K562 (cell line): ENCODE results near the gene TUBA1A. TPM values are rescaled to one million over a fixed set of nuclear protein-coding genes. Genes with fewer than 3 reads are reported as not detected.
"Not testable (repeated sequence)": the region's sequence is repeated elsewhere in the genome, so short reads cannot be mapped to it uniquely, and the experiment has no call there.

Experiments used
- ATAC-seq: fragments of 200-7000 bp; cut with Tn5 transposase; 3 replicates; pipeline ENCODE4 v1.9.1; 2020; ENCODE audit warnings: moderate library complexity
- BruUV-seq: library from RNA; stranded (reverse); fragments of 400-500 nt; replicated peaks from 2 replicates; lab custom pipeline; 2021; lab: Mats Ljungman, UMichigan
- CTCF ChIA-PET: fragments of 300-600 bp; formaldehyde crosslinking; extraction: SDS; loops from one replicate; lab custom pipeline; 2021; ENCODE audit warnings: low intra/inter-chr PET ratio; lab: Yijun Ruan, JAX
- POLR2A ChIA-PET: fragments of 300-600, 350-650 bp; sonication (Branson Sonifier 250); formaldehyde crosslinking; extraction: SDS; loops from one replicate; lab custom pipeline; 2021; ENCODE audit warnings: antibody characterized with exemption, inconsistent platforms; lab: Yijun Ruan, JAX
- DNase-seq, 4 experiments: peaks; one replicate each; pipeline versions ENCODE4 v3.0.0 to v3.0.0-alpha.2; 2011 to 2018; ENCODE audit warnings: low spot score in 3 of 4, mixed read lengths in 3 of 4; ENCODE audit errors: extremely low read depth in 1 of 4
- FAIRE-seq: peaks from 2 replicates; lab custom pipeline; 2011; peaks lifted over from hg19 to GRCh38; lab: Jason Lieb, UNC
- H2AFZ ChIP-seq: 2 replicates; pipeline ENCODE4 v1.6.0; 2011; ENCODE audit warnings: low read depth, low read length, control low read depth, inconsistent platforms
- H3K27ac ChIP-seq: fragments of 200-600 bp; 3 replicates; pipeline ENCODE4 v1.8.0; 2011; ENCODE audit warnings: low read depth, mild to moderate bottlenecking, control low read depth, inconsistent platforms, low read length, moderate library complexity, mixed read lengths; ENCODE audit errors: extremely low read depth
- H3K27me3 ChIP-seq, 2 experiments: fragments of 300-600 bp in 1 of 2; 2 replicates in 1 of 2; 3 replicates in 1 of 2; pipeline versions ENCODE4 v1.6.0 to v1.8.0; 2011; ENCODE audit warnings: inconsistent platforms in 2 of 2, low read length in 2 of 2, mild to moderate bottlenecking in 1 of 2, mixed read lengths in 1 of 2, moderate library complexity in 1 of 2; ENCODE audit not compliant: control insufficient read depth in 2 of 2, insufficient read depth in 2 of 2
- H3K36me3 ChIP-seq: fragments of 300-600 bp; 3 replicates; pipeline ENCODE4 v1.8.0; 2011; ENCODE audit warnings: mild to moderate bottlenecking, low read length, inconsistent platforms; ENCODE audit not compliant: control insufficient read depth, insufficient read depth
- H3K4me1 ChIP-seq, 2 experiments: fragments of 200-600 bp in 1 of 2; replicated peaks in 1 of 2; 2 replicates in 1 of 2; 3 replicates in 1 of 2; pipeline versions ENCODE4 v1.5.1 to v1.8.0; 2011; ENCODE audit warnings: inconsistent platforms in 2 of 2, low read length in 2 of 2, mild to moderate bottlenecking in 1 of 2, mixed read lengths in 1 of 2, moderate library complexity in 1 of 2; ENCODE audit not compliant: control insufficient read depth in 2 of 2, insufficient read depth in 2 of 2
- H3K4me2 ChIP-seq: 2 replicates; pipeline ENCODE4 v1.6.1; 2011; ENCODE audit warnings: low read length, control low read depth, inconsistent platforms, mixed read lengths; ENCODE audit not compliant: insufficient read depth
- H3K4me3 ChIP-seq: fragments of 200-600 bp; sonication (generic), shearing (Covaris generic); 2 replicates; pipeline ENCODE4 v1.5.1; 2016; ENCODE audit warnings: control low read depth, inconsistent platforms
- H3K79me2 ChIP-seq: fragments of 200-600 bp; 3 replicates; pipeline ENCODE4 v1.8.0; 2011; ENCODE audit warnings: low read length, inconsistent platforms; ENCODE audit not compliant: control insufficient read depth, insufficient read depth
- H3K9ac ChIP-seq, 2 experiments: 2 replicates each; pipeline versions ENCODE4 v1.6.0 to v1.6.1; 2011; ENCODE audit warnings: low read depth in 2 of 2, low read length in 2 of 2, control low read depth in 1 of 2, inconsistent platforms in 1 of 2, mild to moderate bottlenecking in 1 of 2, mixed read lengths in 1 of 2; ENCODE audit not compliant: insufficient read depth in 1 of 2
- H3K9me1 ChIP-seq: one replicate; pipeline ENCODE4 v1.6.0; 2011; ENCODE audit warnings: inconsistent platforms, mild to moderate bottlenecking, low read length, moderate library complexity; ENCODE audit not compliant: control insufficient read depth, insufficient read depth
- H3K9me3 ChIP-seq: replicated peaks from 2 replicates; pipeline ENCODE4 v1.5.1; 2011; ENCODE audit warnings: low read depth, low read length, inconsistent platforms; ENCODE audit not compliant: control insufficient read depth, insufficient read depth
- H4K20me1 ChIP-seq: replicated peaks from 2 replicates; pipeline ENCODE4 v1.6.1; 2011; ENCODE audit warnings: low read length, inconsistent platforms, mixed read lengths; ENCODE audit not compliant: control insufficient read depth, insufficient read depth
- ZNF263 ChIP-seq: sonication (generic); formaldehyde crosslinking; IDR thresholded peaks from 2 replicates; pipeline ENCODE4 v1.8.0; 2022; ENCODE audit warnings: mild to moderate bottlenecking, missing genetic modification reagents, borderline replicate concordance
- WGBS: fragments of 100-300 bp; shearing (Covaris generic); methylation state at CpG from one replicate; pipeline ENCODE4 v1.1.6; 2016; ENCODE audit warnings: low coverage, mixed read lengths; ENCODE audit not compliant: insufficient coverage; ENCODE audit errors: missing lambda C conversion rate; 5-methylcytosine and 5-hydroxymethylcytosine counted together
- in situ Hi-C: fragments of 300-500 bp; cut with MboI; formaldehyde crosslinking; loops from 4 replicates; pipeline ENCODE4 v1.15.0; 2018; ENCODE audit warnings: inconsistent platforms, mixed read lengths
- intact Hi-C: fragments of 100-400 bp; cut with micrococcal nuclease; formaldehyde crosslinking; loops from 2 replicates; pipeline ENCODE4 v1.14.2; 2022
- polyA plus RNA-seq, 8 experiments: library from polyadenylated mRNA; depleted of rRNA in 4 of 8; stranded (reverse) in 5 of 8; unstranded in 3 of 8; fragments of >200 nt; fragmentation: Nextera tagmentation in 2 of 8; fragmentation: Illumina TruSeq in 1 of 8; extraction: Ambion mirVana in 2 of 8; extraction: Trizol in 1 of 8; gene quantifications; 2 replicates each; pipeline versions ENCODE4 v1.2.1 to v1.2.3, GENCODE V29; 2011 to 2014; ENCODE audit warnings: inconsistent platforms in 1 of 8, missing spikeins in 1 of 8
- total RNA-seq, 7 experiments: library from RNA; depleted of rRNA in 6 of 7; stranded (reverse); fragments of >200 nt in 6 of 7; fragmentation: Illumina TruSeq in 2 of 7; extraction: Trizol in 2 of 7; gene quantifications; 2 replicates each; pipeline versions ENCODE4 v1.2.1 to v1.2.3, GENCODE V29; 2011 to 2021; ENCODE audit warnings: low replicate concordance in 1 of 7

Gene TUBA1A
- total and polyA plus RNA-seq, 9 of the 15 experiments (the other 6 are each of a cell fraction or from before 2014, with no cell fraction given) = 7.4 to 45.1 (median 11.9) TPM

DNA sequence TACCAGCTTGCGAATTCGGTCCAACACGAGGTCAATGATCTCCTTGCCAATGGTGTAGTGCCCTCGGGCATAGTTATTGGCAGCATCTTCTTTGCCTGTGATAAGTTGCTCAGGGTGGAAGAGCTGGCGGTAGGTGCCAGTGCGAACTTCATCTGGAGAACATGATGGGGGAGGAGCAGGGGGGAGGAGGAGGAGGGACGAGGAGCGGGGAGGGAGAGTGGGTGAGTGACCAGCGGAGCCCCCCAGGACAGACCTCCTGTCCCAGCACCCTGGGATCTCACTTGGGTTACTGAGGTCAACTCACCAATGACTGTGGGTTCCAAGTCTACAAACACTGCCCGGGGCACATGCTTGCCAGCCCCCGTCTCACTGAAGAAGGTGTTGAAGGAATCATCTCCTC is 2.6 kb downstream of the TUBA1A start:
- BruUV-seq, H2AFZ ChIP-seq, POLR2A ChIA-PET, H3K27me3 ChIP-seq, DNase-seq, H3K4me2 ChIP-seq, H3K79me2 ChIP-seq, H4K20me1 ChIP-seq, H3K4me3 ChIP-seq, H3K36me3 ChIP-seq, ATAC-seq, CTCF ChIA-PET, in situ Hi-C loops, H3K9me1 ChIP-seq, H3K9me3 ChIP-seq, H3K27ac ChIP-seq, FAIRE-seq, H3K9ac ChIP-seq, intact Hi-C loops: not testable (repeated sequence)
- peaks cover 3 to 12% of the 10 kb centered on the region in 2 experiments for H3K4me1 ChIP-seq
- TF ChIP-seq ZNF263 (CRISPR knock-in tag) = 0 out of 2 replicates have a peak, but pooled peaks have one; percentile 17
- 47% methylated on average over 8 of the region's 11 CpGs for WGBS

DNA sequence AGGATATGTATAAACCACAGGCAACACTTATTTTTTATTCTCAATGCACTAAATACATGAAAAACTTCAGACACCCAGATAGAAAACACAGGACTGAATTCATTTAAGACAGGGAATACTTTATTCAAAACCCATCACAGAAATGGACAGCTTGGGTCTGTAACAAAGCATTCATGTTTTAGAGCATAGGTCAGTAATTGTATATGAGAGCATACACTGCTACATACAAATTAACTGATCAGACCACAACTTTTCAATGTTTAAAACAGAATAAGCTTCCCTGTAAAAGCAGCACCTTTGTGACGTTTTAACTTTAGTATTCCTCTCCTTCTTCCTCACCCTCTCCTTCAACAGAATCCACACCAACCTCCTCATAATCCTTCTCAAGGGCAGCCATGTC is 4.2 kb downstream of the TUBA1A start:
- POLR2A ChIA-PET = interaction anchor here (1.1 kb wide), 1 partner anchor 81 kb away, joined by 4 read pairs; no protein-coding TSS in a partner anchor
- ATAC-seq, H4K20me1 ChIP-seq, H3K9me3 ChIP-seq, BruUV-seq, H2AFZ ChIP-seq, H3K36me3 ChIP-seq, H3K27me3 ChIP-seq, DNase-seq, CTCF ChIA-PET, H3K4me3 ChIP-seq, H3K4me2 ChIP-seq, in situ Hi-C loops, H3K79me2 ChIP-seq, H3K9ac ChIP-seq, intact Hi-C loops, H3K27ac ChIP-seq, H3K9me1 ChIP-seq: not testable (repeated sequence)
- WGBS = 0% methylated on average over 1 of the region's 1 CpG
- FAIRE-seq = peak; percentile 51
- H3K4me1 ChIP-seq = peaks cover 3 to 12% of the 10 kb centered on the region in 2 experiments

DNA sequence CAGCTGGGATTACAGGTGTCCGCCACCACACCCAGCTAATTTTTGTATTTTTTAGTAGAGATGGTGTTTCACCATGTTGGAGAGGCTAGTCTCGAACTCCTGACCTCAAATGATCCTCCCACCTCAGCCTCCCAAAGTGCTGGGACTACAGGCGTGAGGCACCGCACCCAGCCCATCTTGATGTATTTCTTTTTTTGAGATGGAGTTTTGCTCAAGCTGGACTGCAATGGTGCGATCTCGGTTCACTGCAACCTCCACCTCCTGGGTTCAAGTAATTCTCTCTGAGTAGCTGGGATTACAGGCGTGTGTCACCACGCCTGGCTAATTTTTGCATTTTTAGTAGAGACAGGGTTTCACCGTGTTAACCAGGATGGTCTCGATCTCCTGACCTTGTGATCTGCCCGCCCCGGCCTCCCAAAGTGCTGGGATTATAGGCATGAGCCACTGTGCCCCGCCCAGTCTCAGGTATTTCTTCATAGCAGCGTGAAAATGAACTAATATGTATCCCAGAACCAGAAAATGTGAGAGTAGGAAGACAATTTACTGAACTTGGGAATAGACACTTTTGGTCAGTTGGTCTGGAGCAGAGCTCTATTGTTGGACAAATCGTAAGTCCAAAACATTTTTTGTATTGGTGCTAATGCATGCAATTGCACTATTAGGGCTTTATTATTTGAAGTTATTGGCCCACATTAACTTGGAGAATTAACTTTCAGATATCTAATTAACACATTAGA is 5.5 kb downstream of the TUBA1A start:
- intact Hi-C loops = not testable (repeated sequence)

More for the DNA sequence above, 5.5 kb downstream of the TUBA1A start:
- in situ Hi-C loops, H3K27ac ChIP-seq, H3K9me3 ChIP-seq, BruUV-seq, FAIRE-seq, H2AFZ ChIP-seq, H3K4me2 ChIP-seq, H3K36me3 ChIP-seq, H3K9me1 ChIP-seq, CTCF ChIA-PET, H3K9ac ChIP-seq, ATAC-seq, H3K4me1 ChIP-seq, H3K4me3 ChIP-seq, H3K79me2 ChIP-seq, DNase-seq, H3K27me3 ChIP-seq, H4K20me1 ChIP-seq: not testable (repeated sequence)
- POLR2A ChIA-PET = interaction anchor here (1.1 to 1.2 kb wide), 2 partner anchors 53 to 82 kb away, joined by 4 to 7 read pairs; partner anchors contain the start of gene TUBA1B
- 54% methylated on average over 15 of the region's 15 CpGs for WGBS
